K562 (cell line): ENCODE measurements around the gene GGACT.

Source experiments
- CTCF ChIP-seq, 3 experiments: IDR thresholded peaks in 2 of 3; conservative IDR thresholded peaks in 1 of 3; 2 replicates each; pipeline ENCODE4 v1.5.1; 2011 to 2012; ENCODE audit warnings: low read length in 3 of 3, mild to moderate bottlenecking in 3 of 3, control low read depth in 2 of 3, improper control_type of control experiment in 1 of 3, inconsistent platforms in 1 of 3, low read depth in 1 of 3, mixed read lengths in 1 of 3, moderate library complexity in 1 of 3; ENCODE audit not compliant: insufficient read depth in 2 of 3
- ETV5 ChIP-seq: sonication (generic); formaldehyde crosslinking; IDR thresholded peaks from 2 replicates; pipeline ENCODE4 v1.4.0; 2020; ENCODE audit warnings: low read depth, mild to moderate bottlenecking, missing genetic modification reagents
- MCM7 ChIP-seq, 2 experiments: fragments of 450-650 bp; IDR thresholded peaks; 2 replicates each; pipeline ENCODE4 v1.6.1; 2016 to 2018
- RAD51 ChIP-seq: fragments of 450-650 bp; IDR thresholded peaks from 2 replicates; pipeline ENCODE4 v1.7.1; 2016; ENCODE audit warnings: low read depth, mild to moderate bottlenecking, borderline replicate concordance
- REST ChIP-seq, 2 experiments: fragments of 450-650 bp; formaldehyde crosslinking in 1 of 2; IDR thresholded peaks; 2 replicates each; pipeline versions ENCODE4 v1.4.0 to v1.6.1; 2014 to 2020; ENCODE audit warnings: mild to moderate bottlenecking in 2 of 2, borderline replicate concordance in 1 of 2, low read depth in 1 of 2
- SMARCC2 ChIP-seq: fragments of 450-650 bp; IDR thresholded peaks from 2 replicates; pipeline ENCODE4 v1.6.1; 2017; ENCODE audit warnings: antibody characterized with exemption, moderate library complexity, mild to moderate bottlenecking, low read depth
- SNAPC5 ChIP-seq: fragments of 250-450 bp; sonication (Bioruptor Pico); IDR thresholded peaks from 2 replicates; pipeline ENCODE4 v1.8.0; 2021; ENCODE audit warnings: moderate library complexity, mild to moderate bottlenecking, inconsistent platforms
- TAF1 ChIP-seq: IDR thresholded peaks from 2 replicates; pipeline ENCODE4 v1.6.1; 2011; ENCODE audit warnings: mild to moderate bottlenecking, low read length, moderate library complexity; ENCODE audit not compliant: insufficient read depth, control insufficient read depth, severe bottlenecking; ENCODE audit errors: extremely low read depth
- TGIF2 ChIP-seq: sonication (generic); formaldehyde crosslinking; IDR thresholded peaks from 2 replicates; pipeline ENCODE4 v1.8.1; 2022; ENCODE audit warnings: mild to moderate bottlenecking, missing genetic modification reagents, moderate library complexity
- ZNF184 ChIP-seq: sonication (generic); formaldehyde crosslinking; IDR thresholded peaks from 2 replicates; pipeline ENCODE4 v1.5.0; 2020; ENCODE audit warnings: missing genetic modification reagents
- ZNF24 ChIP-seq: fragments of 450-650 bp; IDR thresholded peaks from 2 replicates; pipeline ENCODE4 v1.6.1; 2016

- no peak for TF ChIP-seq TAF1
- no peak for TF ChIP-seq ZNF184 (CRISPR knock-in tag)
- no peak for TF ChIP-seq ZNF24
- TF ChIP-seq ETV5 (CRISPR knock-in tag) = no peak
- no peak for TF ChIP-seq MCM7 (IDR thresholded peaks at IDR 0.05)
- TF ChIP-seq TGIF2 (CRISPR knock-in tag) = no peak
- TF ChIP-seq SMARCC2 = no peak
- no peak for TF ChIP-seq SNAPC5
- TF ChIP-seq CTCF (IDR thresholded peaks at IDR 0.05 in 2 of 3, conservative IDR thresholded peaks at IDR 0.05 in 1 of 3; ENCODE audit: insufficient read depth in 2 of 3, low read depth in 1 of 3, low read length in 3 of 3) = no peak
- no peak for TF ChIP-seq RAD51
- no peak for TF ChIP-seq REST (IDR thresholded peaks at IDR 0.05; ENCODE audit: borderline replicate concordance)
- no peak for TF ChIP-seq REST (CRISPR knock-in tag; IDR thresholded peaks at IDR 0.05; ENCODE audit: low read depth)
Observed at GRCh38 chr13:100513987-100514670, 74.5 kb downstream of the GGACT start.
